GM20000 (cell line): Measurements from ENCODE around the gene TTLL10.

ENCODE experiments used
- DNase-seq: peaks from one replicate; pipeline ENCODE4 v3.0.0; 2012; ENCODE audit warnings: low spot score
- TF ChIP-seq, protein P1 (sequence below): IDR thresholded peaks from 2 replicates; pipeline ENCODE4 v1.5.1; 2012; ENCODE audit warnings: mild to moderate bottlenecking, control low read depth; ENCODE audit errors: extremely low read depth, missing control alignments

The TTLL10 gene

DNA sequence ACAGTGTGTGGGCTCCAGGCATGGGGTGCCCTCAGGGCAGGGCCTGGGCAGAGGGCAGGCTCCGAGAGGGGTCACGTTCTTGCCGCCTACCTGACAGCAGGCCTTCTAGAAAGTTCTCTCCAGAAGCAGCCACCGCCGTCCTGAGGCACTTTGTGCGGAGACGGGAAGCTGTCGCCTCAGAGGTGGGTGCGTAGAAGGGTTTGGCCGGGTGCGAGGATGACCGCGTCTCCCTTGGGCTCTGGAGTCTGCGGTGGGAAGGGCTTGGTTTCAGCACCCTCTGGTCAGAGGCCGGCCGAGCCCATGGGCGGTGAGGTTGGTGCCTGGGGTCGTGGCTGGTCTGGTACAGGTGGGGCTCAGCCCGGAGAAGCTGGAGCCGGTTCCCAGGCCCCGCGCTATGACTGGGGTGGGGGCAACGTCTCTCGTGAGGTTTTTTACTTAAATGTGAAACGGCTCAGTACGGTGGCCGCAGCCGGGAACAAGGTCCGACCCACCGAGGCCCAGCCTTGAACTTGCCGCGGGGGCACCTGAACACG, 10.1 kb upstream of the TTLL10 start:
- no peak for DNase-seq
- TF ChIP-seq, protein P1, sequence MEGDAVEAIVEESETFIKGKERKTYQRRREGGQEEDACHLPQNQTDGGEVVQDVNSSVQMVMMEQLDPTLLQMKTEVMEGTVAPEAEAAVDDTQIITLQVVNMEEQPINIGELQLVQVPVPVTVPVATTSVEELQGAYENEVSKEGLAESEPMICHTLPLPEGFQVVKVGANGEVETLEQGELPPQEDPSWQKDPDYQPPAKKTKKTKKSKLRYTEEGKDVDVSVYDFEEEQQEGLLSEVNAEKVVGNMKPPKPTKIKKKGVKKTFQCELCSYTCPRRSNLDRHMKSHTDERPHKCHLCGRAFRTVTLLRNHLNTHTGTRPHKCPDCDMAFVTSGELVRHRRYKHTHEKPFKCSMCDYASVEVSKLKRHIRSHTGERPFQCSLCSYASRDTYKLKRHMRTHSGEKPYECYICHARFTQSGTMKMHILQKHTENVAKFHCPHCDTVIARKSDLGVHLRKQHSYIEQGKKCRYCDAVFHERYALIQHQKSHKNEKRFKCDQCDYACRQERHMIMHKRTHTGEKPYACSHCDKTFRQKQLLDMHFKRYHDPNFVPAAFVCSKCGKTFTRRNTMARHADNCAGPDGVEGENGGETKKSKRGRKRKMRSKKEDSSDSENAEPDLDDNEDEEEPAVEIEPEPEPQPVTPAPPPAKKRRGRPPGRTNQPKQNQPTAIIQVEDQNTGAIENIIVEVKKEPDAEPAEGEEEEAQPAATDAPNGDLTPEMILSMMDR, result no peak

DNA sequence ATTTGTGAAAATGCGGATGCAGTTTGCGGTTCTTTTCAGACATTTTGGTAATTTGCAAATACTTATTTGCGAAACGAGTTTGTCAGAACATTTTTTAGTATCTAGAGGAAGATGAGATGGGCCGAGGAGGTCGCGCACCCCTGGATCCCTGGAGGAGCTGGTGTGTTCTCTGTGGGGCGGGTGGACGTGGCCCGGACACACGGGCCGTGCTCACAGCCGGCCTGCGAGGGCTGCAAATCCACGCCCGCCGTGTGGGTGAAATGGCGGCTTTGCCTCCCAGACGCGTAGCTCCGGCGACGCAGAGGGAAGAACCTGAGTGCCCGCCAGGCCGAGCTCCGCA, 9.3 kb upstream of the TTLL10 start:
- no peak for DNase-seq
- TF ChIP-seq, protein P1, result no peak

DNA sequence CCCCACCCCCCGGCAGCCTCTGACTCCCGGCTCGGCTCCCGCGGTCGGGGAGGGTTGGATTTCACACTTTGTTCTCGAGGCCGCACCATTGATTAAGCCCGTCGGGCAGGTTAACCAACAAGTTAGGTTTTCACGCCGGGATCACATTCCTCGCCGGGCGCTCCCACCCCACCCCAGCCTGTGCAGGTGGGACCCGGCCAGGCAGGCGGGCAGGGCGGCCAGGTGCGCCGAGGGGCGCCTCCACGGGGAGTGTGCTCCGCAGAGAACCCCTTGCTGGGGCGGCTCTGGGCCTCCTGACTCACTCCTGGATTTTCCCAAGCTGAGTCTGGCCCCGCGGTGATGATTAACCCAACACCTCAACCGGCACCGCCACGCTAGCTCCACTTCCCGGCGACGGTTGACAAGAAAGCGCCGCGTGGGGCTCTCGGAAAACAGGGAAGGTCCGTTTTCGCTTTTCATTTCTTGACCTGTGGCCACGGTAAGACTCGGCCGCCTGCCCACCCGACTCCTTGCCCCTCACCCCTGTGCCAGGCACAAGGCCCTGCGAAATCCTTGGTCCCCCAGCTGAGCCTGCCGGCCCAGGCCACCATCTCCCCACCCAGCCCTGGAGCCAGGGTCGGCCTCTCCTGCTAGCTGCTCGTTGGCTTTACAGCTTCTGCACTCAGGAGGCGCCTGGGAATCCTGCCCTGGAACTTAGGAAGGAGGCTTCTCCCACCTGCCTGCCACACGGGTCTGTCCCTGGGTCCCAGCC, 8.8 kb upstream of the TTLL10 start:
- no peak for DNase-seq
- TF ChIP-seq, protein P1, result no peak

DNA sequence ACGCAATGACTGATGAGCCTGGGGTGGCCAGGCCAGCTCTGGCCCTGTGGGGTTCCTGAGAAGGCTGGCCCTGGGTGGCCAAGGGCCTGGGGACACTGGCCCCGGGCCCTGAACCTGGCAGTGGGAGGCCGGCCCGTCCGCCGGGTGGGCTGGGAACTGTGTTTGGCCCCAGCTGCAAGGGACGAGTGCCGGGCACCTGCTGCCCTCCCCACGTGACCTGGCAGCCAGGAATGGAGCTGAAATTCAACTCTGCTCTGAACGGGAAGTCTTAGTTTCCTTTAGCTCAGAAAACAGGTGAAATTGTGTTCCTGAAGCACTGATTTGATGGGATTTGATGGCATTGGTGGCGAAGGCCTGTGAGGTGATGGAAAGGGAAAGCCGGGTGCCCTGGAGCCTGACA, 8.2 kb upstream of the TTLL10 start:
- DNase-seq, result no peak
- TF ChIP-seq, protein P1, result no peak

DNA sequence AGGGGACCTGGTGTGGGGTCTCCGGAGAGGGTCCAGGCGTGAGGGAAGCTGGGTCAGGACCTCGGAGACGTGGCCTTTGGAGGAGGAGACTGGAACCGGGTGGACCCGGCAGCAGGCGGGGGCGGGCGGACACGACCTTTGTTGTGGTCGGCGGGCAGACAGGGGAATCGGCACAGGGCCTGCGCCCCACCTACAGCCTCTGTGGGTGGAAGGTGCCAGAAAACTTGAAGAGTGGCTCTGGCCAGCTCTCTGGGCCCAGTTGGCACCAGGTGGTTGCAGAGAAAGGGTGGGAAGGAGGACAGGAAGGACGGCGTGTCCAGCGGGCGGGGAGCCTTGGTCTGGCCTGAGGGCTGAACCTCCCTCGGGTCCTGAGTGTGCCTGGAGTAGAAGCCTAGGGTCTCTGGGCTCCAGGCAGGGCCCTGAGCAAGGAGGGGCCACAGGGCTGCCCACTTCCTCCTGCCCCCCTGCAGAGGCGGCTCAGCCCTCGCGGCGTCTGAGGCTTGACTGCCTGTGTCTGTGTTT, 7.7 kb upstream of the TTLL10 start:
- no peak for DNase-seq
- TF ChIP-seq, protein P1, result no peak

DNA sequence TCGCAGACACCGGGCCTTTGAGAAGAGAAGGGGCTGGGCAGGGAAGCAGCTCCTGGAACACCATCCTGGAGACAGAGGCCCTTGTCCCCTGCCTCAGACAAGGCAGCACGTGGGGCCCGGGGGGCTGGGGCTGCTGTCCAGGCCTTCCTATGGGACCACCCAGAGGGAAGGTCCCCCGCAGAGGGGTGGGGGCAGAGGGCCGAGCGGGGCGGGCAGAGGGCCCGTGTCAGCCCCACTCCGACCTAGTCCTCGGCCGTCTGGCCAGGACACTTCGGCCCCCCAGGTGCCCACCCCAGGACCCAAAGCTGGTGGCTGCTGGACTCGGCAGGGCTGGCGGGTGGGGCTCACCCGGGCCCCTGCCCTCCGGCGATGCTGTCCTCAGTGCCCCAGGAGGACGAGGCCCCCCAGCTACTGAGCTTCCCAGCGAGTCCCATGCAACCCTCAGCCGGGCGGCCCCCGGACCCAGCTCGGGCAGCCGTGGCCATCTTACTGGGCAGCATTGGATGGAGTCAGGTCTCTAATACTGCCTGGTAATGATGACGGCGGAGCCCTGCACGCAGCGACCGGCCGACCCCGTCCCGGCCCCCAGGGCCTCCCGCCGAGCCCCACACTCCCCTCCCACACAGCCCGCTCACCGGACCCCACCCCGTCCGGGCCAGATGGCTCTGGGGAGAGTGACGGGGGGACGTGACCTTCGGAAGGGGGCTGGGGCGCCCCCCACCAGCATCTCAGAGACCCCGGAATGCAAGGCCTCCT, 6.9 kb upstream of the TTLL10 start:
- no peak for DNase-seq
- TF ChIP-seq, protein P1, result no peak

DNA sequence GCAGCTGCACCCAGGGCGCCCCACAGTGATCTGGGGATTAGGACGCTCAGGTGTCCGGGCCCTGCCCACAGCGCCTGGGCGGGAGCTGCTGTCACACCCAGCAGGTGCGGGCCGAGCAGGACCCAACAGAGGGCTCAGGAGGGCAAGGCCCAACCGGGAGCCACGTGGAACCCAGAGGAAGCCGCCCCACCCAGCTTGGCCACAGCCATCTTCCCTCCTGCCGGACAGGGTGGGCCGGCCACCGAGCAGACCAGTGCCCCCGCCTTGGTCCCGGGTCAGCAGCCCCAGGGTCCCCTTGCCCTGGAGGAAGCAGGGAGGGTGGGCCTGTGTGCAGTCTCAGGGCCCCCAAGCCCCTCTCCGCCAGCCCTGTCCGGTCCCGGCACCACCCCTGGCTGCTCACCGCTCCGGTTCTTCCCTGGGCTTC, 6.3 kb upstream of the TTLL10 start:
- DNase-seq, result no peak
- TF ChIP-seq, protein P1, result no peak
